Stimulated activated CD4-positive, alpha-beta T cell treated with anti-CD3 and anti-CD28 coated beads, Interleukin-2, amount 100 ng/mL, for 24 hours (primary cell): ENCODE data around the gene RAB27A.
"Not testable (repeated sequence)": the region's sequence is repeated elsewhere in the genome, so short reads cannot be mapped to it uniquely, and the experiment has no call there.

Experiments used
- DNase-seq, 2 donors: peaks; one replicate each; pipeline ENCODE4 v3.0.0-alpha.2; 2020

Gene RAB27A

DNA sequence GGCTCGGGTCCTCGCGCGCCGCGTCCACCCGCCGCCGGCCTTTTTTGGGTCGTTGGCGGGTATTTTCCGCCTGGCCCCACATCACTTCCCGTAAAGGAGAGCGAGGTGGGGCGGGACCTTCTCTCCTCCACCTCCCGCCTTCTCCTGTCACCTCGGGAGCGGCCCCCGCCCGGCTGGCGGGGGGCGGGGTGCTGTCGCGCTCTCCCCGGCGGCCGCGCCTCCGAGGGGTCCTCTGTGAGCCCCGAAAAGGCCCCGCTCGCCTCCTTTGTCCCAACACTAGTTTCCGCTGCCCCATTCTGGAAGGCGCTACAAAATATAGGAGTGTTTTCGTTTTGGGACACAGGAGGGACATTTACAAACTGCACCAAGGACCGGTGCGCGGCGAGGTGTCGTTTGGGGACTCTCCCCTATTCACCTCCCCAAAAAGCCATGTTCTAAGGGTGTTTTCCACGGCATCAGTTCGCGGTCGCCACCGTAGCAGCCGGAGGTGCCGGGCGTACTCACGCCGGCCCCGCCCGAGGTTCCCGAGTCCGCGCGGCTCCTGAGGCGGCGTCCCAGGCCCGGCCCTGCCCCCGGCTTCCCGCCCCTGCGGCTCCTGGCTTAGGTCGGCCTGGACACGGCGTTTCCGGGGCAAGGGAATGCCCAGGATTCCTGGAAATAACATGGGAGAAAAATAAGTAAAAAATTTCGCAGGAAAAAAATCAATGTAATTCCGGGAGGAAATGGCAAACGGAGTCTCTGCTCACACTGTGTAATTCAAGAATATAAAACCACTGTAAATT, at the start of gene RAB27A:
TSS of gene RAB27A (minus strand) at position 68 of the 782 bp plus-strand sequence. CDS start 54,879 bp downstream, outside the sequence.
- DNase-seq, result peak; percentile 82 to 85

DNA sequence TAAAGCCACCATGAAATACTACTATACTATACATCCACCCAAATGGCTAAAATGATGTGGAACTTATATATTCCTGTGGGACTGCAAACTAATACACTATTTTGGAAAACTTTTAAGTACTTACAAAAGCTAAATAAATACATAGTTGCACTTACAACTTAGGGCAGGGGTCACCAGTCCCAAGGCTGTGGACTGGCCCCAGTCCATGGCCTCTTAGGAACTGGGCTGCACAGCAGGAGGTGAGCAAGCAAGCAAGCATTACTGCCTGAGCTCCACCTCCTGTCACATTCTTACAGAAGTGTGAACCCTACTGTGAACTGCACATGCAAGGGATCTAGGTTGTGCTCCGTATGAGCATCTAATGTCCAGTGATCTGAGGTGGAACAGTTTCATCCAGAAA, 47.5 kb upstream of the RAB27A start:
- DNase-seq, result no peak

- no peak for DNase-seq
These were observed 45.4 kb upstream of the RAB27A start for GRCh38 chr15:55334997-55335396.

DNA sequence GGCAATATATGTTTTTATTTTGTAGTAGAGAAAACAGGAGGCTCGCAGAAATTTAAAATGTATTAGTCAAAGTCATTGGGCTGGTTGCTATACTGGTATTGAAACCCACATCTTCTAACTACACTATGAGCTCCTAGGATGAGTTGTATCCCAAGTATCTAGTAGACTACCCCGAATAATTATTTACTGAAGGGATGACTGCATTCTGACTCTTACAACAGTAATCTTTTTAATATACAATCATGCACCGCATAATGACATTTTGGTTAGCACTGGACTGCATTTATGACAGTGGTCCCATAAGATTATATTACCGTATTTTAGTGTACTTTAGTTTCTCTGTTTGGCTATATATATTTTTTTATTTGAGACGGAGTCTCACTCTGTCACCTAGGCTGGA, 44.8 kb upstream of the RAB27A start:
- DNase-seq, result no peak

GRCh38 chr15:55327387-55327786, 37.8 kb upstream of the RAB27A start:
- no peak for DNase-seq

DNA sequence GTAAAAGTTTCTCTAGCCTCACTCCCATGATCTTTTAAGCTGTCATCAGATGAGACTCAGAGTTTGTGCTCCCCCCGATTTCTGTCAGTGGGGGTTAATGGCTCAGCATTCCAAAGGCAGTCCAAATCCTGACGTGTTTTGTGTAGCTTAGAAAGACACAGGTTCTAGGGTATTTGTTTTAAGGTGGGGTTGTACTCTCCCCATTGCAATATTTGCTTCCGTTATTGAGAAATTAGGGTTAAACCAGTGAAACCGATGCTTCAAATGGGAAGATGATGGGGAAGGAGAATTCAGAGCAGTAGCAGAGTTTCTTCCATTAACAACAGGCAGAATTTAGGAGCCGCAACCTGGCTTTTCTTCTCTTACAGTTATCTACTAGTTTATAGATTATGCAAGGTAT, 32.9 kb upstream of the RAB27A start:
- DNase-seq, result no peak

DNA sequence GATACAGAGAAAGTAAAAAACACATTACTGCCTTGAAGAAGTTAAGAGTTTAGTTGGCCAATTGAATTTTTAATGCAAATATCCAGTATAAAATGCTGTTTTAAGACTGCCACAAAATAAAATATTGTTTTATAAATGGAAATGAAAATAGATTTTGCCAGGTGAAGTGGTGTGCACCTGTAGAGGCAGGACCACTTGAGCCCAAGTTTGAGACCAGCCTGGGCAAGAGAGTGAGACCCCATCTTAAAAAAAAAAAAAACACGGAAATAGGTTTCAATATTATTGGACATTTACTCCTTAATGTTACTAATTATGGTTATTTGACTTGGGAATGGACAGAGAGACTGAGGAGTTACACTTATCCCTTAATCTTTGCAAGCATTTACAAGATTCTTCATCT, 31.4 kb upstream of the RAB27A start:
- no peak for DNase-seq

DNA sequence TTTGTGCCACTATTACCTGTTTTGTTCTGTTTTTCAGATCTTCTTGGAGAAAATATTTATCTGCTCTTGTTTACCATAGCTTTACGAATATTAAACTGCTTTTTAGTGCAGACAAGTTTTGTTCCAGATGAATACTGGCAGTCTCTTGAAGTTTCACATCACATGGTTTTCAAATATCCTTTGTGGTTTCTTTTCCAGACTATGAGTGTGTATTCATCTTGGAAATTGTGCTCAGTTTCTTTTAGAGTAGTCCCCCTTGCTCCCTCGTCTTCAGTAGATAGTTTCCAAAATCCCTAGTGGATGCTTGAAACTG, 30.6 kb upstream of the RAB27A start:
- DNase-seq, result no peak

GRCh38 chr15:55319537-55320237, 30.1 kb upstream of the RAB27A start:
- no peak for DNase-seq

GRCh38 chr15:55318588-55319494, 29.2 kb upstream of the RAB27A start, which contains the start of the genes PIGB and PIGBOS1:
TSS of gene PIGB (plus strand) at chr15:55319222. CDS start at chr15:55319251, 29 bp downstream.
TSS of gene PIGBOS1 (minus strand) at chr15:55319123. CDS start at chr15:55317792, 1,331 bp downstream.
- peak; percentile 76 to 77 for DNase-seq

DNA sequence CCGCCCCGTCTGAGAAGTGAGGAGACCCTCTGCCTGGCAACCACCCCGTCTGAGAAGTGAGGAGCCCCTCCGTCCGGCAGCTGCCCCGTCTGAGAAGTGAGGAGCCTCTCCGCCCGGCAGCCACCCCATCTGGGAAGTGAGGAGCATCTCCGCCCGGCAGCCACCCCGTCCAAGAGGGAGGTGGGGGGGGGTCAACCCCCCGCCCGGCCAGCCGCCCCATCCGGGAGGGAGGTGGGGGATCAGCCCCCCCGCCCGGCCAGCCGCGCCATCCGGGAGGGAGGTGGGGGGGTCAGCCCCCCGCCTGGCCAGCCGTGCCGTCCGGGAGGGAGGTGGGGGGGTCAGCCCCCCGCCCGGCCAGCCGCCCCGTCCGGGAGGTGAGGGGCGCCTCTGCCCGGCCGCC, 13.2 kb upstream of the RAB27A start:
- not testable (repeated sequence) for DNase-seq

DNA sequence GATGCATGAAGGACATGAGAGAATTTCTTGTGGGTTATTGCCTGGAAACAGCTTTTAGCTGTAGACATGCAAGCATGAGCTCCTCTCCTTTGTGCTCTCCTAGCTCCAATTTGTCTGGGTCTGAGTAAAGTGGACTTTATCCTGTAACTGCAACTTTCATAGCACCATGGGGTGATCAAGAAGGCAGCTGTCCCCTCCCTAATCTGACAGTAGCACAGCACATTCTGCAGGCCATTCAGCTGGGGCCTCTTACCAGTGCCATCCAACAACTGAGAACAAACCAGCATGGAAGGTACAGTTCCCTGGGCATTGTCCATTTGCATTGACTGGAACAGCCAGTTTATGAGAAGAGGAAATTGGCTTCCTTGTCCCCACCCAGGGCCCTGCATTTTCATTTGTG, 7.7 kb upstream of the RAB27A start:
- DNase-seq, result no peak

GRCh38 chr15:55290528-55291057, 980 bp upstream of the RAB27A start:
- DNase-seq, result peak; percentile 87 to 88

- DNase-seq, result peak; percentile 44 to 53
These were observed 435 bp downstream of the RAB27A start for GRCh38 chr15:55289011-55289745.

DNA sequence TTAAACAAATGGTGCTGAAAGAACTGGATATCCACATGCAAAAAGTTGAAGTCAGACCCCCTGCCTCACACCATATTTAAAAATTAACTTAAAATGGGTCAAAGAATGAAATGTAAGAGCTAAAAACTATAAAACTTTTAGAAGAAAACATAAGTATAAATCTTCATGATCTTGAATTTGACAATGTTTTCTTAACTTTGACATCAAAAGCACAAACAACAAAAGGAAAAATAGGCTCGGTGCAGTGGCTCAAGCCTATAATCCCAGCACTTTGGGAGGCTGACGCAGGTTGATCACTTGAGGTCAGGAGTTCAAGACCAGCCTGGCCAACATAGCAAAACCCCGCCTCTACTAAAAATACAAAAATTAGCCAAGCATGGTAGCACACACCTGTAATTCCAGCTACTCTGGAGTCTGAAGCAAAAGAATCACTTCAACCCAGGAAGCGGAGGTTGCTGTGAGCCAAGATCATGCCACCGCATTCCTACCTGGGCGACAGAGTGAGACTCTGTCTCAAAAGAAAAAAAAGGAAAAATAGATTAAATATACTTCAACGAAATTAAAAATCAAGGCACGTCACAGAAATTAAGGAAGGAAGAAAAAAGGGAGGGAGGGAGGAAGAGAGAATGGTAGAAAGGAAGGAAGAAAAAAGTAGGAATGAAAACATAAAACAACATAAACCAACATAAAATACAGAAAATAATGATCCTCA, 1.5 kb downstream of the RAB27A start:
- DNase-seq, result no peak

GRCh38 chr15:55286442-55287189, 3.0 kb downstream of the RAB27A start:
- DNase-seq, result not testable (repeated sequence)

GRCh38 chr15:55284426-55284825, 5.2 kb downstream of the RAB27A start:
- no peak for DNase-seq

DNA sequence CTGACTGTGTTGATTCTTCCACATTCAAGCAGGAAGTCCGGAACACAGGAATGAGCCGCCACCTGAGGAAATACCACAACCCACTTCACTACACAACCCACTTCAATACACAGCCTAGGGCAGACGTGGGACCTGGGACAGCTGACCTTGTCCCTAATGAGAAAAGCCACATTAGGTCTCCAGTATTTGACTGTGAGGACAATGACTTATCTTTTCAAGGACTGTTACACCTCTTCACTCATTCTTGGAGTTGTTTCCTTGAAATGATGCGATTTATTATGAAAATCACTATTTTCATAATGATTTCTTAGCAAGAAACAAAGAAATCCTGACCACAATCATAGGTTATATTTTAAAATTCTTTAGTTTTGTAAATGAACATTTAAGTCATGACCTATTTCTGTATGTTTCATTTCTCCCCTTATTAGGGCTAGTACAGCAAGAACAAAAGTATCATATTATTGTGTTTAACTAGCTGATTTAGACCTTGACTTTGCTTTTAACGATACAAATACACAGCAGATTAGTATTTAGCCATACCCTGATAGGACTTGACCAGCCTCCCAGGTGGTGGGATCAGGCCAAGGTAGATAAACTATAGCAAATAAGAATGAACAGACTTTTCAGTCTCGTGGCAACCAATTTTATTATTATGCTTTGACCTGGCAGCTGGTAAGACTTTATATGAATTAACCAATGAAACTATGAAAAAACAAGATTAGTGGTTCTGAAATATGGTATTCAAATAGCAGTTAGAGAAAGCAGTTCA, 6.0 kb downstream of the RAB27A start:
- DNase-seq, result no peak

- DNase-seq, result no peak
These were observed 7.3 kb downstream of the RAB27A start for GRCh38 chr15:55282284-55282833.
